ENCODE data around the gene IKZF3.
"Not testable (repeated sequence)": the region's sequence is repeated elsewhere in the genome, so short reads cannot be mapped to it uniquely, and the experiment has no call there.

The IKZF3 gene

DNA sequence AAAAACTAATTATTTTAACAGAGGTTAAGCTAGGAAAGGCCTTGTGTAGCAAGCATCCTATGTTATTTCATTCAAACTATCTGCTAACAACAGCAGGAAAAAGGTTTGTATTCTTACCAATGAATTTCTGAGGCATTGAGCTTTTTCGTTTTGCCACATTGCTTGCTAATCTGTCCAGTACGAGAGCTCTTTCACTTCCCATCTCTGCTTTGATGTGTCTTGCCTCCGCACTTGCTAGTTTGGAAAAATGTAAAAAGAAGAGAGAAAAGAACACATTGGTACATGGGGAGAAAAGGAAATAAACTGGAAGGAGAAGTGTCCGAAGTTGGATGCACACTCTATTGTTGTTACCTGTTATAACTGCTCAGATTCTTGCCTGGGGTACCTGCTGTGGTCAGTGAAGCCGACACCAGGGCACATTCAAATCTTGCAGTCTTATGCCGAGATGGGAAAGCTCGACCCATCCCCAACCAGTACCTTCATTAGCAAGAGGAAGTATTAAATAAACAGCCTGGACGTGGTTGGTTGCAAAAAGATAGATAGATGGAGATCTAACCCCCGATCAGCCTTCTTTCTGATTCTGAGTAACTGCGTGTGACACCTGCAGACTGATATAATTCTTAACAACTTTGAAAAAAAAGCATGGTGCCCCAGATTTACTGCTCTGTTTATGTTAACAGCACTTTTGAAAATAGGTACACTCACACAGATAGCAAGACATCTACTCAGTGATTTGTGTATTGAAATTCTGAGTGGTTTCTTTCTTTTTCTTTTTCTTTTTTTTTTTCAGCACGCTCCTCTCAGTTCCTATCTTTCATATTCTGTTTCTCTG, 86.4 kb downstream of the IKZF3 start:
- DNase-seq: no peak

DNA sequence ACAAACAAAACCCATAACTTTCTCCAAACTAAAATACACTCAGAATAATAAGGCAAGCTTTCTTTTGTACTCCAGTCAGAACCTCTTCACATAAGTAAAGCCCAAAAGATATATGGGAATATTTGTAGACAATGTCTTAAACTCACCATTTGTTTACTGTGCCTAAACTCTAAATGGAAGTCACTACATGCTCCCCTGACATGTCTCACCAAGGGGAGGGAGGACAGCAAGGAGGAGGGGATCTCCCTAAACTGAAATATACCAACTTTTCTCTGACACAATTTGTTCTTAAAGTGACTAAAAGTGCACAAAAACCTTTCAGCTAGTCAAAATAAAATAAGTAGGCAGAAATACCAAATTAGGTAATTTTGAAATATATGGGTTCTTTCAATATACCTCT, 87.9 kb downstream of the IKZF3 start:
- DNase-seq: no peak

DNA sequence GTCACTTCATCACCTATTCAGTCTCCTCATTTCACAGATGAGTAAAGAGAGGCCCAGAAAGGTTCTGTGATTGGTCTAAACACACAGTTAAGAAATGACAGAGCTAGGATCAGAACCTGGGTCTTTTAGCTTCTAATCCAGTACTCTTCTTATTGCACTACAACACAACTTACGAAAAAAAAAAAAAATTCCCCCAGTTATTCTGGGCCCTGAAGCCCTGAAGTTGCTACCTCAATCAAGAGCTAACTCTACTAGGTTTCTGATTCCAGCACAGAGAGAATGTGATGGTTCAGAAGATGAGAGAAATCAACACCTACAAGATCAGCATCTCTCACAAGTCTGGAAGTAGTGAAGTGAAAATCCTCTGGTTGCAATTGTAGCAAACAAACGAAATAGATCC, 89.1 kb downstream of the IKZF3 start:
- DNase-seq: no peak

DNA sequence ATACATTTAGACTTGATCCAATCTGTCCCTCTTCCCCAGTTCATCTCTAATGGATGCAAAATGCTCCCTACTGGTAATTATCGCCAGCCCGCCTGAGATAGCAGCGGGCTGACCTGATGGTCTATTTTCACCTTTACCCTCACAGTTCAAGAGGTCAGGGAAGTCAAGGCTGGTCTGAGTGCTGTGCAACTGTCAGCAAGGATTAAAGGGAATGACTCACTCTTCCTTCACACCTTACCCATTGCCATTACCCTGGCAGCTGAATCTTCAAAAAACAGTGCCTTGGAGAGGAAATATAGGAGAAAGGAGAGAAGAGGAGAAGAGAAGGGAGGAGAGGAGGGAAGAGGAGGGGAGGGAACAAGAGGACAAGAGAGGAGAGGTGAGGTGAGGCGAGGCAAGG, 90.1 kb downstream of the IKZF3 start:
- no peak for DNase-seq

DNA sequence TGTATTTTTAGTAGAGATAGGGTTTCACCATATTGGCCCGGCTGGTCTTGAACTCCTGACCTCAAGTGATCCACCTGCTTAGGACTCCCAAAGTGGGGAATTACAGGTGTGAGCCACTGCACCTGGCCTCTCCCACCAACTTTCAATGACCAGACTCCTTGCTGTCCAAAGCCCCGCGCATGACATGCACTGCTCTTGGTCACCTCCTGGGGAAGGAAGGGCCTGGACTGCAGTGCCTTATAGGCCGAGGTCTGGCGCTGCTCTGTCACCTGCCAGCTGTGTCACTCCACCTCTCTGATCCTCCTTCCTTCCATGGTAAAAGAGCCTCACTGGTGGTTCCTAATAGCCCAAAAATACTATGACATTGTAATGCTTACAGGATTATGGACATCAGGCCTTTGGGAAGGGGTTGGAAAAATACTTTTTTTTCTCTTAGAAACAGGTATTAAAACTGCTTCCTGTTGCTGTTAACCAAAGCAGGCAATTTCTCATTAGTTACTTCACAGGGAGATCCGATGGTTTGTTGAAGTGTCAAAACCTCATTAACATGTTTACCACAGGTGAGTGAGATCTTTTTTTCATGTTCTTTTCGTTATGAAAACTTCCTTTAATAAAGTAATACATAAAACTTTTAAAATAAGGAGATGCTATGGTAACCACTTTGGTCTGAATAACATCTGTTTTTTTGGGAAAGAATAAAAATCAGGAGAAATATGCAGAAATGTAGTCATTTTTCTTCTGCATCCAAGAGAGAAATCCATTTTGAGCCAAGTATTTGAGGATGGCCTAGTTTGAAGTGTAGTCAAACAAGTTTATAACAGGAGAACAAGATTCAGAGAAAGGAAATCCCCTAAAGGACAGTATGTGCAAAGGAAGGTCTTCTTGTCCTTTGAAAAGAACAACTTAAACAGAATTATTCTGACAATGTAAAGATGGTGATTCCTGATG, 90.9 kb downstream of the IKZF3 start:
- DNase-seq: no peak

DNA sequence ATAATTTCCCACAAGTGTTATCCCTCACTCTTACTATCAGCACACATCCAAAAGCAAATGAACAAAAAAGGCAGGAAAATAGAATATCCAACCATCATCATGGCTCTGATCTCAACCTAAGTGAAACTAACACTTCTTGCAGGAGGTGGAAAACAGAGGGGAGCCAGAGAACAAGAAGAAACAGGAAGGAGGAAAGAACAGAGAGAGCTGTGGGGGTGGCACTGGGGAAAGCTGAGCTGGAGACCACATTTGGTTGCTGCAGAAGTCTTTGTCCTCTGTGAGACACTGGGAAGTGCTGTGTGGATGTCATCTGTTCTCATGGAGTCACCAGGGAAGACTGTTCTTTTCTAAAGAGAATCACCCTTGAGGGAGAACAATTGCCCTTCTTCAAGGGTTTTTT, 91.7 kb downstream of the IKZF3 start:
- no peak for DNase-seq

DNA sequence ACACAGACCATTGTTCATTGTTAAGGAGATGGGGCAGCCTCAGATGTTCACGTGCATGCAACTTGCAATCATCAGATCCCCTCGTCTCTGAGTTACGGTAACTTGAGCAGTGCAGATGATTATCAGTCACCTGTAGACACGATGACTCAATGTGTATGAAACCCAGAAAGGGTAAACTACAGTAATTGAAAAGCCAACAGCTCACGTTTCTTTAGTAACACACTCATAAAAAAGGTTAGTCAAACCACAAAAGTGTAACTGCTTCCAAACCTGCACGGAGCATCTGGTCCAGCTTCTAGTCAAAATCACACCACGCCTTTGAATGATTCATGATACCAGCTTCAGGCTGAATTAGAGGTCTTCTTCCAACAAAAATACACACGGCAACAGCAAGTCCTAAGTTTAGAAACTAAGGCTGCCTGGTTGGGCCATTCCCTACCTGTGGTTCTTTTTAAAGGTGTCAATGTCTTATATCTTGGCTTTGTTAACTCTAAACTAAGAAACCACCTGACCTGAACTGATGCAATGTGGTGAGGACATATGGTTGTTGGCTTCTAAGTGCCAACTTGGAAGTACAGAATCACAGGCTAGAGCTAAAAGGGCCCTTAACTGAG, 94.0 kb downstream of the IKZF3 start:
- DNase-seq: peak; percentile 80

DNA sequence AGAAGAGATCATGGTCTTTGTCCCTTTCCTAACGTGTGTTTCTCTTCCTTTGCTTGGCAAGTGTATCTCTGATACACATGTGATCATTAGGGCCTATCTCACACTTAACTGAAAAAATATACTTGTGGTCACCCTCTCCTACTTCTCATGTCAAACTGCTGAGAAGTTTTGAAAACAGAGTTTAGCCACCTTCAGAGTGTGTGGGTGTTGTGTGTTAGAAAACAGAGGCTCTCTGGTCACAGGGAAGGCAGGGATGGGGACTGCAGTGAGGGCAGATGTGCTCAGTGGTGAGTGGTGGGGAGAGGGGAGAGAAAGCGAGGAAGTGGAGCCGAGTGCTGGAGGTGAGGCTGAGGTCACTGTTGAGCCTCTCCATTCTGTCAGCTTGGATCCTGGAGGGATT, 97.0 kb downstream of the IKZF3 start:
- DNase-seq: no peak

DNA sequence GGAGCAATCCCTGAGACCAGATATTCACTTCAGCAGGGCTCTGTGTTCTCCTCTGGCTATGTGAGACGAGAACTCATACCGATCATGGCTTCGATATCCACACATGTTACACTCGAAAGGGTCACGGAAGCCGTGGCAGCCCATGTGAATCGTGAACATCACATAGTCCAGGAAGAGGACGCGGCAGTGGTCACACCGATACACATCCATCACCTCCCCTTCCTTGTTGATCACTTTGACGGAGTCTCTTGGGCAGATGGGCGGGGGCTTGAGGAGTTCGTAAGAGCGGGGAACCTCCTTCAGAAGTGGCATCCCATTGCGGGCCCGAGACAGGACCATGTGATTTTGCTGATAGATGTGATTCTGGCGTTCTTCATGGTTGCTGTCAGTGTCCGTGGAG, 98.3 kb downstream of the IKZF3 start:
- DNase-seq: no peak

DNA sequence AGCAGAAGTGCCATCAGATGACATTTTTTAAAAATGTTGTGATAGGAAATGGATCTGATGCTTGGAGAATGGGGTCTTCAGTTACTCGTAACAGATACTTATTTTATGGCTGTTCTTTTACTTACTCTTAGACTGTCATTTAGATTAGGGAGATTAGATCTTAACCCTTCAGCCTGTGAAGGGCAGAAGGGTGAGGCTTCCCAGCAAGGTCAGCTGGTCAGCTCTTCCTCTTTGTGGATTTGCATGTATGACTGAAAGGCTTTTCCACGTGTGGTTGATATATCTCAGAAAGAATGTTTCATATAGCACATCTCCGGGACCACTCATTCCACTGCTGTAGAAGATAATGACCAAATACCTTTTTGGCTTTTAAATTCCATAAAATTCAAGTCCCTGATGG, 98.9 kb downstream of the IKZF3 start:
- DNase-seq: no peak

DNA sequence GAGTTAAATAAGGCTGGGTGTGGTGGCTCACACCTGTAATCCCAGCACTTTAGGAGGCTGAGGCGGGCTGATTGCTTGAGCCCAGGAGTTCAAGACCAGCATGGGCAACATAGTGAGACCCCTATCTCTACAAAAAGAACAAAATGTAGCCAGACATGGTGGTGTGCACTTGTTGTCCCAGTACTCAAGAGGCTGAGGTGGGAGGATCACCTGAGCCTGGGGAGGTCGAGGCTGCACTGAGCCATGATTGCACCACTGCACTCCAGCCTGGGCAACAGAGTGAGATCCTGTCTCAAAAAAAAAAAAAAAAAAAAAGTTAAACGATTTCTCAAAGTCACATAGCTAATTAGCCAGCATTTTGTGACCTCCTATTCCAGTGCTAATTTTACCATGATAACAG, 99.9 kb downstream of the IKZF3 start:
- not testable (repeated sequence) for DNase-seq

DNA sequence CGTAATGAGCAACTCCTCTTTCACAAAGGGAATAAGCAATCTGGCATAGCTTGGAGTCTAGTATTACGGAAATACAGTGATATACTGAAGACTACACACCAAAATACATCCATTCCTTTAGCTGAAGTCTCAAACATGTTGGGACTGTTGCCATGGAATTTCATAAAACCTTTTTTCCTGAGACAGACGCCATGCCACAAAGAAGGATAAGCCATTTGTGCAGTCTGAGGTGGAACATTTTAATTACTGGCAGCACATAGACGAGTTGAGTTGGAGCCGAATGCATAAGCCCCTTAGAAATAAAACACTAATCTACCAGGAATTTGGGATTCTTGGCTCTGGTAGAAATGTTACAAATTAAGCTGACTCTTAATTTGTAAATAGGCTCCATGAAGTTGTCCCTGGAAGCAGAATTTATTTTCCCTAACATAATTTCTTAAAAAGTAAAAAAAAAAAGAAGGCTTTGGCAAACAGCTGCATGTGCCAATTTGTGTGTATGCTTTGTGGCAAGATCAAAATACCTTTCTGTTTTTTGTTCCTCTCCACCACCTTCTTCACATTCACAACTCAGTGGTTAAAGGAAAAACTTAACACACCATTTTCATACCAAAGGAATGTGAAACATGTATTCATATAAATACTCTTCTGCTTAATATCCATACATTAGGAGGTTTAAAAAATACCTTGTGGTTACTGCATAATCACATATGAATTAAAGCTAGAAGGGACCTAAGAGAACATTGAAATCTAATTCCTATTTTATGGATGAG, 100.9 kb downstream of the IKZF3 start:
- no peak for DNase-seq

DNA sequence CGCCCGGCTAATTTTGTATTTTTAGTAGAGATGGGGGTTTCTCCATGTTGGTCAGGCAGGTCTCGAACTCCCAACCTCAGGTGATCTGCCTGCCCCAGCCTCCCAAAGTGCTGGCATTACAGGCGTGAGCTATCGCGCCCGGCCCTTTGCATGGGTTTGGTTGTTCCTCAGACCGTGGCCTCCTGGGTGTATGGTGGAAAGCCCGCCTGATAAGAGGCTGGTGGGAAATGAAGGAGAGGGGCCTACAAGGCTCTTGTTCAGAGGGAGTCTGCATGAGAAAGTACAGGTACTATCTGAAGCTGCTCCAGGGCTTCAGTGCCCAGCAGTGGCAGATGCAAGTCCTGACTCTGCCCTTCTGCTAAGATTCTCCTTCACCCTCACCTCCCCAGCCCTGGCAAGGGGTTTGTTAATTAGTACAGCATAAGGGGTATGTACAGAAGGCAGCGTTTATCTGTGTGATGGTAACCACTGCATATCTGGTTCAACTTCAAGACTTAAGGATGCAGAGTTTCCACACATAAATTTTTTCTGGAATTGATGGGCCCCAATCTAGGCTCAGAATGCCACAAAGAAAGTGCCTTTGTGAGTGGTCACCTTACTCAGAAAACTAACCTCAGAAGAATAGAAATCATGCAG, 102.1 kb downstream of the IKZF3 start:
- no peak for DNase-seq

DNA sequence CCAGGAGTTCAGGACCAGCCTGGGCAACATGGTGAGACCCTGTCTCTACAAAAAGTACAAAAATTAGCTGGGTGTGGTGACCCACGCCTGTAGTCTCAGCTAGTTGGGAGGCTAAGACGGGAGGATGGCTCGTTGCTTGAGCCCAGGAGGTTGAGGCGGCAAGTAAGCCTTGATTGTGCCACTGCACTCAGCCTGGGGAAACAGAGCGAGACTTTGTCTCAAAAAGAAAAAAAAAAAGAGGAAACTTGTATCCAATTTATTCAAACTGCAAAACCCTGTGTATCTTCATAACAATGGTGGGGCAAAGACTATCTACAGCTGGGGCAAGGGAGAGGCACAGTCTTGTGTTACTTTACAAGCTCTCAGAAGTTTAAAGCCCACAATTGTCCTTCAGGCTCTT, 104.9 kb downstream of the IKZF3 start:
- no peak for DNase-seq

DNA sequence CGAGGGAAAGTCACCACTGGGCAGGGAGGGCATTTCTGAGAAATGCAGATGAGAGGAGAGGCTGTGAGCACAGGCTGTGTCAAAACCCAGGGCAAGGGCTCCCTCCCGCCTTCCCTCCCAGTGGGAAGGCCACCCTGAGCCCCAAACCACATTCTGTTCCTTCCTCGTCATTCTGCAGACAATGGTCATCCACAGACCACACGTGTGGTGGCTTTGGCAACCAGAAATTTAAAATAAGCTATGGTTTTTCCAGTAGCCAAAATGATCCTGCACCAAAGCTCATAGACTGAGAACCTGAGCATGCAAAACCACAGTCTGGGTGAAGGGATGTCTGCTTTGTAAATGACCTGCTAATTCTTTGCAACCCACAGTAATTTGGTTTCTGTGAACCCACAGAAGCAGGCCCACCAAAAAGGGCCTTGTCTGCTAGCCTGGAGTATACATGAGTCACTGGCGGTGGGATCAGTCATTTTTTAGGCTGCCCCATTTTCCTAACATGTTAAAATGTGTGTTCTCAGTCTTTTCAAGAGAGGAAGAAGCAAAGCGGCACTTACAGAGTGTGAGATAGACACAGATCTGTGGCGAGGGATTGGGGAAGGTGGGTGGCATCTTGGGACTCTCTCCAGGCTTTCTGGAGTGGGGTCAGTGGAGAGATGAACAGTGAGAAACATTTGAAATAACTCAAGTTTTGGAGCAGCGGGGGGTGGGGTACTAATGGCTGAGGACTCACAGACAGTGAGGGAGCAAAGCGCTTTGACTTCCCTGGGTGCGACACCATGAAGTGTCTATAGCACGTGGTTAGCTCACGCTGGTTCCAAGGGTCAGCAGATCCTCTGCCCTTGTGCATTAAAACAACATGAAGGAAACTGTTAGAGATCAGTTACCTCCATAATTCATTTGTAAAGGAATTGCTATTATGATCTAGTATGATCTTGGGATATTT, 105.9 kb downstream of the IKZF3 start:
- DNase-seq: peak; percentile 72

DNA sequence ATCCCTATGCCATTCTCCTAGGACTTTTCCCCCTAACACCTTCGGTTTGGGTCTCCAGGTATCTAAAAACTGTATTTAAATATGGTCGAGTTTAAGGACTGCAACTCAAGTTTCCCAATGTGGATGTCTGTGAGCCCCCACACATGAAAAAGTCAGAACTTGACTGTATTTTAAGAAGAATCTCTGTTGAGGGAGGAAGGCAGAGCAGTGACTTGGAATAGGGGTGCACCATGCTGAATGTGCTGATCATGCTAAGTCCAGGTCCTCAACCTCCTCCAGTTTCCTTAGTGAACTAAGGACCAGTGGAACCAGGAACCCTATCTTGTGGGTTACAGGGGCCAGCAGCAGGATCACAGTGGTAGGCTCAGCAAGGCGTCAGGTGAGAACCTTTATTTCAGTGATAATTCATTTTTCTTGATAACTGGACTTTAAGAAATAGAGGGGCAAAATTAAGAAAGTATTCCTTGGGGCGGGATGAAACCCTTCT, 106.9 kb downstream of the IKZF3 start:
- no peak for DNase-seq

DNA sequence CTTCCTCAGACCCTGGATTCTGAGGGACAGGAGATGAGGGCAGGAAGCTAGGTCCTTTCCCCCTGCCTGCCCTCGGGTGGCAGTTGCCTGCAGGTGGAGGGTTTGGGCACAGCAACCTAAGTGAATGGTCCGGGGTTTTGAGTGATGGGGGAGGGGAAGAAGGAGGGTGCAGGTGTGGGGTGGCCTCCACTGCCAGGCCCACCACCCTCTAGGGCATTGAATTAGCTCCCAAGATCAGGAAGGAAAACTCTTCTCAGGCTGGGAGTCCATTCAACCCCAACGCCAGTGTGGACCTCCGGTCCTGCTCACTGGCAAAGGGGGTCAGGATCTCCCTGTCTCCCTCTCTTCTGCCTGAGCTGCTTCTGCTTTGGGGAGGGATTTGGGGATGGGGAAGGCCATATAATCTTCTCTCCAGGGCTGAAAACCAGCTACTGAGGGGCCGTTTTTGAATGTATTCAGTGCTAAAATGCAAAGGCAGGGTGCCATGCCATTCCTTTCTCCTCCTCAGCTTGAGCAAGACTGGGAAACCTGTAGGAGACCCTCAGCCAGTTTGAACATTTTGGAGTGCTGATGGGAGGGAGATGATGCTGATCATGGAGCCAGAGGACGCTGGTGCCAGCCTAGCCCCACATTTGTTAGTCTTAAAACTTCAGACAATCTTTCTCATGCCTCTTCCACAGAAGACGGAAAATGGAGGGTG, 107.6 kb downstream of the IKZF3 start:
- no peak for DNase-seq

DNA sequence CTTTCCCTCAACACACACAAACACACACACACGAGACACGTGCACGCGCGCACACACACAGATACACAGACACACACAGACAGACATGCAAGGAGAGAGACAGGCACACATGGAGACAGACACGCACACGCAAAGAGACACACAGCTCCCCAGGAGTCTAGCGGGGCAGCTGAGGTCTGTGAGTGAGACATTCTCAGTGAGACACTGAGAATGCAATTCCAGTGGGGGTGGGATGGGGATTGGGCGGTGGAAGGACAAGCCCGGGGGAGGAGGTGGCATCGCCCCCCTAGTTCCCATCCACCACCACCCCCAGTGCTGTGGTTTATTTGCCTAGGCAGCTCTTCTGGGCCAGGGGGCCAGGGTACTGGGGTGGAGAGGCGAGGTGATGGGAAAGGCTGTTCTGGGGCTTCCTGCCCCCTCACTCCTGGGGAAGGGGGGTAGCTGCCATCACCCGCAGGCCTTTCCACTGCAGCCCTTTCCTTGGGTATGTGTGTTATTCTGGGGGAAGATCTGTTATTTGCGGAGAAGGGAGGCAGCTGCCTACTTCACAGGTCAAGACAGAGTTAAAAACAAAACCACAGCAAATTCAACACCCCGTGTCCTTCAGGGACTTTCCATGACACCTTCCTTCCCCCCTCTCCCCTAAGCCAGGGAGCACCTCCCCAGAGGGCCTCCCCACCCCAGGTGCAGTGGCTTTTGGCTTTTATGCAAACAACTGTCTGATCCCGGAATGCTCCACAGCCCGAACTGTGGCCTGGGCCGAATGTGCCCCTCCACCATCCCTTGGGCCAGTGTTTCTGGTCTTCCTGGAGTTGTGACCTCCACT, 108.3 kb downstream of the IKZF3 start:
- peak; percentile 62 for DNase-seq

DNA sequence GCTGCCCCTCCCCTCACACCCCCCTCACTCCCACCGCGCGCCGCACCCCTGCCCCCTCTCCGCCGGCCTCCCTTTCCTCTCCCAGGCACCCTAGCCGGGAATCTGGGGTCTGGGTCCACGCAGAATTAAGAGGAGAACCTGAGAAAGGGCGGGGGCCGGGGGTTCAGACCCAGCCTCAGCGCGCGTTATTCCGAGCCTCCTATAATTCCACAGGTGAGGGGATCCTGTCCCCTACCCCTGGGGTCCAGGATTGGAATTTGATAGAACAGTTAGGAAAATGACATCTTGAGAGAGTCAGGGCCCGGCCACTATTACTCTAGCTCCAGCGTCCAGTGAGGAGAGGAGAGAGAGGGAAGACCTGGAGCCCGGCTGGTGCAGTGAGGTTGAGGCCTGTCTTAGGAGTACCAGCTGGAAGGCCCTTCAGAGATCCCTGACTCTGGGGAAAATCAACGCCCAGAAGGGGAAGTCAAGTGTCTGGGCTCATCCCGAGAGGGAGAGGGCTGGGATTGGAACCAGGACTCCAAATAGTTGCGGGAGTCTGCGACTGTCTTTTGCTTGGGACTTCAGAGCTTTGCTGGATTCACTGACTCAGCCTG, 109.1 kb downstream of the IKZF3 start:
- DNase-seq: no peak

Measured in stimulated activated CD4-positive, alpha-beta T cell treated with anti-CD3 and anti-CD28 coated beads, Interleukin-4, amount 100 ng/mL, for 24 hours (primary cell).